Renal pelvis (tissue), 3 donors: ENCODE data around the gene SIRT4. TPM values are rescaled to one million over a fixed set of nuclear protein-coding genes. Genes with fewer than 3 reads are reported as not detected.

Source experiments
- polyA plus RNA-seq, 3 donors: library from polyadenylated mRNA; unstranded; fragments of 120-200 nt; gene quantifications; one replicate each; pipeline ENCODE4 v1.2.1, GENCODE V29; 2013; ENCODE audit not compliant: insufficient read length in 3 of 3

SIRT4 gene
- polyA plus RNA-seq, 3 donors = 3.2 to 5.4 (median 4.7) TPM

Other genes starting within 250 kb of the SIRT4 start
- 10 to 100 TPM; 35.0 to 38.0 (median 37.9) TPM for gene RAB35, start 185.6 kb upstream of the SIRT4 start, polyA plus RNA-seq
- 10 to 100 TPM; 55.3 to 73.2 (median 64.6) TPM for gene GCN1, start 107.6 kb upstream of the SIRT4 start, polyA plus RNA-seq
- 1,000 to 10,000 TPM; 2,489 to 3,091 (median 2,771) TPM for gene RPLP0, start 101.2 kb upstream of the SIRT4 start, polyA plus RNA-seq
- 10 to 100 TPM; 73.5 to 86.4 (median 77.1) TPM for gene PXN, start 36.6 kb upstream of the SIRT4 start, polyA plus RNA-seq
- not detected for gene RNU4-2, start 10.4 kb upstream of the SIRT4 start, polyA plus RNA-seq
- gene RNU4-1, start 9.1 kb upstream of the SIRT4 start, polyA plus RNA-seq = not detected
- gene PLA2G1B, start 25.5 kb downstream of the SIRT4 start, polyA plus RNA-seq = under 1 TPM; 0.41 to 0.84 (median 0.41) TPM
- 10 to 100 TPM; 21.9 to 25.0 (median 24.0) TPM for gene MSI1, start 66.8 kb downstream of the SIRT4 start, polyA plus RNA-seq
- gene COX6A1, start 135.8 kb downstream of the SIRT4 start, polyA plus RNA-seq = 100 to 1,000 TPM; 307 to 370 (median 333) TPM
- gene TRIAP1, start 144.1 kb downstream of the SIRT4 start, polyA plus RNA-seq = 10 to 100 TPM; 37.1 to 43.4 (median 41.3) TPM
- gene GATC, start 144.1 kb downstream of the SIRT4 start, polyA plus RNA-seq = 10 to 100 TPM; 29.8 to 43.3 (median 41.9) TPM
- gene SRSF9, start 167.4 kb downstream of the SIRT4 start, polyA plus RNA-seq = 100 to 1,000 TPM; 243 to 256 (median 244) TPM
- gene DYNLL1, start 193.8 kb downstream of the SIRT4 start, polyA plus RNA-seq = 100 to 1,000 TPM; 451 to 563 (median 460) TPM
- gene COQ5, start 226.8 kb downstream of the SIRT4 start, polyA plus RNA-seq = 10 to 100 TPM; 56.3 to 65.6 (median 61.7) TPM
- gene RNF10, start 232.0 kb downstream of the SIRT4 start, polyA plus RNA-seq = 100 to 1,000 TPM; 188 to 227 (median 198) TPM